ENCODE results near the gene KIF2B.

Gene KIF2B

GRCh38 chr17:53797501-53797900 is 25.2 kb upstream of the KIF2B start:
- no peak for TF ChIP-seq TEAD4 (IDR thresholded peaks at IDR 0.05)
- TF ChIP-seq MAX (IDR thresholded peaks at IDR 0.05): no peak
- no peak for TF ChIP-seq EGR1 (IDR thresholded peaks at IDR 0.05)
- TF ChIP-seq CEBPB (IDR thresholded peaks at IDR 0.05): no peak
- TF ChIP-seq CREB1 (IDR thresholded peaks at IDR 0.05; ENCODE audit: low read depth): no peak
- no peak for TF ChIP-seq RAD21 (IDR thresholded peaks at IDR 0.05; ENCODE audit: low read depth)
- TF ChIP-seq TAF1 (IDR thresholded peaks at IDR 0.05; ENCODE audit: low read depth): no peak

- TF ChIP-seq EP300 (IDR thresholded peaks at IDR 0.05; ENCODE audit: borderline replicate concordance): no peak
Observed at GRCh38 chr17:53804437-53804836, 18.3 kb upstream of the KIF2B start.

DNA sequence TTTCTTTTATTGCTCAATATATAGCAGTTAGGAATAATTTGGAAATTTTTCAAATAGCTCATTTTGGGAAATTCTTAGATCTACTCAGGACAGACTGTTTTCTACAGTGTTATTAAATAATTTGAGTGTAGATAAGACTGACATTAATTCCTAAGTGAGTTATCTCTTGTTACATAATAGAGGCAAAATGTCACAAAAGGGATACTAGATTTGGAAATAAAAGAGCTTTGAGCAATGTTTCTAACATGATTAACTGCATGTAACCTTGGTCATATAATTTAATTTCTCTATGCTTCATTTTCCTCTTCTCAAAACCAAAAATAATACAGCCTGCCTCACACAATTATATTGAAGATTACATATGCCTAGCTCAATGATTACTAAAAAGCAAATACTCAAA is 16.3 kb upstream of the KIF2B start:
- TF ChIP-seq RAD21 (IDR thresholded peaks at IDR 0.05; ENCODE audit: low read depth) (no peak), CREB1 (IDR thresholded peaks at IDR 0.05; ENCODE audit: low read depth) (no peak), NFIC (IDR thresholded peaks at IDR 0.05) (no peak), ZBTB7A (IDR thresholded peaks at IDR 0.05; ENCODE audit: low read depth) (no peak), EP300 (IDR thresholded peaks at IDR 0.05; ENCODE audit: borderline replicate concordance) (no peak), TEAD4 (IDR thresholded peaks at IDR 0.05) (no peak), MAX (IDR thresholded peaks at IDR 0.05) (no peak), YY1 (IDR thresholded peaks at IDR 0.05; ENCODE audit: low read depth) (no peak), USF1 (IDR thresholded peaks at IDR 0.05) (no peak), TCF12 (IDR thresholded peaks at IDR 0.05; ENCODE audit: low read depth) (no peak), EGR1 (IDR thresholded peaks at IDR 0.05) (no peak), TAF1 (IDR thresholded peaks at IDR 0.05; ENCODE audit: low read depth) (no peak), FOXM1 (IDR thresholded peaks at IDR 0.05; ENCODE audit: borderline replicate concordance, low read depth) (no peak)

GRCh38 chr17:53807286-53807685 is 15.4 kb upstream of the KIF2B start:
- no peak for TF ChIP-seq CEBPB (IDR thresholded peaks at IDR 0.05)
- no peak for TF ChIP-seq USF1 (IDR thresholded peaks at IDR 0.05)
- TF ChIP-seq RAD21 (IDR thresholded peaks at IDR 0.05; ENCODE audit: low read depth): no peak
- no peak for TF ChIP-seq EGR1 (IDR thresholded peaks at IDR 0.05)
- TF ChIP-seq FOXM1 (IDR thresholded peaks at IDR 0.05; ENCODE audit: borderline replicate concordance, low read depth): no peak
- no peak for TF ChIP-seq TEAD4 (IDR thresholded peaks at IDR 0.05)
- no peak for TF ChIP-seq TAF1 (IDR thresholded peaks at IDR 0.05; ENCODE audit: low read depth)
- TF ChIP-seq REST (IDR thresholded peaks at IDR 0.05; ENCODE audit: low read depth): no peak
- TF ChIP-seq ZBTB7A (IDR thresholded peaks at IDR 0.05; ENCODE audit: low read depth): no peak
- no peak for TF ChIP-seq NFIC (IDR thresholded peaks at IDR 0.05)
- no peak for TF ChIP-seq TCF12 (IDR thresholded peaks at IDR 0.05; ENCODE audit: low read depth)
- no peak for TF ChIP-seq CREB1 (IDR thresholded peaks at IDR 0.05; ENCODE audit: low read depth)
- no peak for TF ChIP-seq MAX (IDR thresholded peaks at IDR 0.05)
- TF ChIP-seq YY1 (IDR thresholded peaks at IDR 0.05; ENCODE audit: low read depth): no peak
- TF ChIP-seq EP300 (IDR thresholded peaks at IDR 0.05; ENCODE audit: borderline replicate concordance): no peak

GRCh38 chr17:53818271-53818670 is 4.5 kb upstream of the KIF2B start:
- no peak for TF ChIP-seq EGR1 (IDR thresholded peaks at IDR 0.05)
- TF ChIP-seq CEBPB (IDR thresholded peaks at IDR 0.05): no peak
- no peak for TF ChIP-seq TEAD4 (IDR thresholded peaks at IDR 0.05)
- TF ChIP-seq ZBTB7A (IDR thresholded peaks at IDR 0.05; ENCODE audit: low read depth): no peak
- TF ChIP-seq TCF12 (IDR thresholded peaks at IDR 0.05; ENCODE audit: low read depth): no peak
- no peak for TF ChIP-seq MAX (IDR thresholded peaks at IDR 0.05)
- TF ChIP-seq TAF1 (IDR thresholded peaks at IDR 0.05; ENCODE audit: low read depth): no peak
- no peak for TF ChIP-seq EP300 (IDR thresholded peaks at IDR 0.05; ENCODE audit: borderline replicate concordance)
- TF ChIP-seq CREB1 (IDR thresholded peaks at IDR 0.05; ENCODE audit: low read depth): no peak
- TF ChIP-seq REST (IDR thresholded peaks at IDR 0.05; ENCODE audit: low read depth): no peak
- no peak for TF ChIP-seq NFIC (IDR thresholded peaks at IDR 0.05)
- TF ChIP-seq FOXM1 (IDR thresholded peaks at IDR 0.05; ENCODE audit: borderline replicate concordance, low read depth): no peak
- TF ChIP-seq YY1 (IDR thresholded peaks at IDR 0.05; ENCODE audit: low read depth): no peak
- no peak for TF ChIP-seq RAD21 (IDR thresholded peaks at IDR 0.05; ENCODE audit: low read depth)
- no peak for TF ChIP-seq USF1 (IDR thresholded peaks at IDR 0.05)

All from Ishikawa (cell line).